ENCODE data around the gene KIZ.
A peak's percentile ranks its signal among the peaks of the same experiment; 100 is the strongest.
"Not testable (repeated sequence)": the region's sequence is repeated elsewhere in the genome, so short reads cannot be mapped to it uniquely, and the experiment has no call there.

The KIZ gene

GRCh38 chr20:21139881-21140566, 14.1 kb downstream of the KIZ start:
- DNase-seq: no peak

GRCh38 chr20:21141825-21142224, 15.9 kb downstream of the KIZ start:
- no peak for DNase-seq

- no peak for DNase-seq
These were observed 17.5 kb downstream of the KIZ start for GRCh38 chr20:21143194-21143890.

GRCh38 chr20:21145424-21145823, 19.5 kb downstream of the KIZ start:
- DNase-seq: no peak

DNA sequence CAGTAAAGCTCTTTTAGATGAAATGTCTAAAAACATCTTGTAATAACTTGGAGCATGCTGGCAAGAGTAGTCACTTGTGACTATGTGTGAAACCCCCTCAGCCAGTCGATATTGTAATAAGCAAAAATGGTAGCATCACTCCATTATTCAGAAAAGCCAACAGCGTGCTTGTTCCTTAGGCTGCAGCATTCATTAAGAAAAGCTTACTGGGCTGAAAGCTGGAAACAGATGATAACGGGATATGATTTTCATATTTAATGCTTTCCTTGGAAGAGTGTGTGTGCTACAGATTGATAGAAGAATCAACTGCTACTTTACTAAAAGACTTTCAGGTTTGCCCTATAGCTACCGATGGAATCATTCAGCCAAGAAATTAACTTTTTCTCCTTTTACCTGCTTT, 20.3 kb downstream of the KIZ start:
- DNase-seq: no peak

- peak; percentile 24 to 27 for DNase-seq
These were observed 21.7 kb downstream of the KIZ start for GRCh38 chr20:21147593-21147992.

GRCh38 chr20:21149344-21149743, 23.5 kb downstream of the KIZ start:
- no peak for DNase-seq

DNA sequence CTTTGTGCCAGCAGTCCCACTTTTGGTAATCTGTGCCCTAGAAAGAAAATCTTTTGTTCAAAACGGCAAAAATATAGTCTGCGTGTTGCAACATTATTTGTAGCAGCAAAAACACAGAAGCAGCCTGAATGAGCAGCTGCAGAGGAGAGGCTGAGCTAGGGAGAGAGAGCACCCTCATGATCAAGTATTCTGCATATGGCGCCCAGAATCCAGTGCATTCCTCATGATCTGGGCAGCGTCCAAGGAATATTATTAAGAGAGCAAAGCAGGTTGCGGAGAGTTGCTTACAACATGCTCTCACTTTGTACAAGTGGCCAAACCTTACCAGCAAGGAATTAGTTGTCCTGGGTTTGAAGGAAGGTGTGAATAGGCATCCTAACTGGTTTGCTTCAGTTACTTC, 25.9 kb downstream of the KIZ start:
- no peak for DNase-seq

GRCh38 chr20:21154692-21155091, 28.8 kb downstream of the KIZ start:
- DNase-seq: no peak

DNA sequence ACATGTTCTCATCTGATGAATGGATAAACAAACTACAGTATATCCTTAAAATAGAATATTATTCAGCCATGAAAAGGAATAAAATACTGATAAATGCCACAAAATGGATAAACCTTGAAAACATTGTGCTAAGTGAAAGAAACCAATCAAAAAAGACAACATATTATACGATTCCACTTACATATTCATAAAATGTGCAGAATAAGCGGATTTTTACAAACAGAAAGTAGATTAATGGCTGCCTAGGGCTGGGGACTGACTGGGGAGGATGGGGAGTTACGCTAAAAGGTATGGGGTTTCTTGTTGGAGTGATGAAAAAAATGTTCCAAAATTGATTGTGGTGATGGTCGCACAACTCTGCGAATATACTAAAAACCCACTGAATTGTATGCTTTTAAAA, 29.4 kb downstream of the KIZ start:
- no peak for DNase-seq

DNA sequence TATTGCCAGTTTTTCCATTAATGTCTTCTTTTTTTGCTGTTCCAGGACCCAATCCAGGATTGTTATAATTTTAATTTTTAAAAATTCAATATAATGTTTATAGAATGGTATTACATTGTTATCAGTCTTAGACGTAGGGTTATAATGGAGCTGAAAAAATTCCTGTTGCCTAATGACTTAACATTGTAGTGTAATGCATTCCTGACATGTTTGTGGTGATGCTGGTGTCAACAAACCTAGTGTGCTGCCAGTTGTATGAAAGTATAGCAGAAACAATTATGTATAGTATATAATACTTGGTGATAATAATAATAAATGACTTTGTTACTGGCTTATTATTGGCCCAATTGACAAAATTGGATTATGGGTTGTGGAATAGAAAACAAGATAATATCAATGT, 30.4 kb downstream of the KIZ start:
- DNase-seq: no peak

- no peak for DNase-seq
These were observed 31.1 kb downstream of the KIZ start for GRCh38 chr20:21157006-21157405.

GRCh38 chr20:21159658-21160380, 33.9 kb downstream of the KIZ start:
- no peak for DNase-seq

DNA sequence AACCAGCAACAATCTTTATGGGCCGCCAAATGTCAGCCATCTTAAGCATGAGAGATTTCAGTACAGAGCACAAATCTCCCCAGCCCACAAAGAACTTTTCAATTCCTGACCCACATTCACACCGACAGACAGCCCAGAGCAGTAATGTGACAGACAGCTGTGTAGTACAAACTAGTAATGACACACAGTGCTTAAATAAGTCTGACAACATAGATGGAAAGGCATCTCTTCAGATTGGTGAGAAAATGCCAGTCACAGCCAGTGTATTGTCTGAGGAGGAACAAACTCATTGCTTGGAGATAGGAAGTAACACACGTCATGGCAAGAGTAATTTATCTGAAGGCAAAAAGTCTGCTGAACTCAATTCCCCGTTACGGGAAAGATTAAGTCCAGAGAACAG, 36.0 kb downstream of the KIZ start:
- DNase-seq: no peak

DNA sequence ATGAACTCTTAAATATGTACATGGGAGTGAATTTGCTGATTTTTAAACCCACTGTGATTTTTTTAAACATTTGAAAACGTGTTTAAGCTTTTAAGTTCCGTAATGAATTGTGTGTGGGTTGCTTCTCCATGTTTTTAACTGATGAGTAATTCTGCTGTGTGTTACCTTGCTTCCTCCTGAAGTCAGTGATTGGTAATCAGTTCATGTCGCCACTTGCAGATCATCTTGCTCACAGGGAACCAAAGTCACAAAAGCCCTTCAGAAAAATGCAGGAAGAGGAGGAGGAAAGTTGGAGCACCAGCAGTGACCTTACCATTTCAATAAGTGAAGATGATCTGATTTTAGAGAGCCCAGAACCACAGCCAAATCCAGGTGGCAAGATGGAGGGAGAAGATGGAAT, 36.7 kb downstream of the KIZ start:
- DNase-seq: no peak

GRCh38 chr20:21166801-21167200, 40.9 kb downstream of the KIZ start:
- peak; percentile 18 to 26 for DNase-seq

DNA sequence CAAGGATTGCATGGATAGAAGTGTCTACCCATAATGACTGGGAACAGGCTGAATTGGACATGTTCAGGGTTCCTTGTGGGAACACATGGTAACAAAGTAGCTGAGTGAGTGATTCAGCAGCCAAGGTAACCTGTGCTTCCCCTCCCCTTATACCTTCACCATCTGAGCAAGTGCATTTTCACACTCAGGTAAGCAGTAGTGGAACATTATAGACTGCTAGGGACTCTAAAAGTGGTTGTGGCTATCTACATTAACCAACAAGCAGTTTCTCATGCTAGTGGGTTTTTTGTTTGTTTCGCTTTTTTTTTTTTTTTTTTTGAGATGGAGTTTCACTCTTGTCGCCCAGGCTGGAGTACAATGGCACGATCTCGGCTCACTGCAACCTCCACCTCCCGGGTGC, 41.4 kb downstream of the KIZ start:
- DNase-seq: no peak

DNA sequence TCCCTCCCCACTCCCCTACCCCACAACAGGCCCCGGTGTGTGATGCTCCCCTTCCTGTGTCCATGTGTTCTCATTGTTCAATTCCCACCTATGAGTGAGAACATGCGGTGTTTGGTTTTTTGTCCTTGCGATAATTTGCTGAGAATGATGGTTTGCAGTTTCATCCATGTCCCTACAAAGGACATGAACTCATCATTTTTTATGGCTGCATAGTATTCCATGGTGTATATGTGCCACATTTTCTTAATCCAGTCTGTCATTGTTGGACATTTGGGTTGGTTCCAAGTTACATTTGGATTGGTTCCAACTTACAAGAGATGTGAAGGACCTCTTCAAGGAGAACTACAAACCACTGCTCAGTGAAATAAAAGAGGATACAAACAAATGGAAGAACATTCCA, 42.2 kb downstream of the KIZ start:
- not testable (repeated sequence) for DNase-seq

DNA sequence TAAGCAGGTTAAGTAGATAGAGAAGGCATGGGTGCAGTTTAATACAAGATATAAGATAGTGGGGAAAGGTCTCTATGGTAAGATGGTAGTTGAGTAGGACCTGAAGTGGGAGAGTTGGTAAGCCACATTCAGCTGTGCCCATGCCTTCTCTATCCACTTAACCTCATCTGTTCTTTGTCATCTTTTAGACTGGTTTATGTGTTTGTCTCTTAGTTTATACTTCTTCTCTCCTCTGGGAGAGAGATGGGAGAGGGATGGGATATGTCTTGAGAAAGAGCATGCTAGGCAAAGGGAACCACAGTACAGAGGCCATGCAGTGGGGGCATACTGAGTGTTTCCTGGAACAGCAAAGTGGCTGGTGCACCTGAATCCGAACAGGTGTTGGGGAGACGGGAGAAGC, 46.7 kb downstream of the KIZ start:
- no peak for DNase-seq

- no peak for DNase-seq
These were observed 47.6 kb downstream of the KIZ start for GRCh38 chr20:21173485-21173884.

- no peak for DNase-seq
These were observed 48.8 kb downstream of the KIZ start for GRCh38 chr20:21174516-21175239.

DNA sequence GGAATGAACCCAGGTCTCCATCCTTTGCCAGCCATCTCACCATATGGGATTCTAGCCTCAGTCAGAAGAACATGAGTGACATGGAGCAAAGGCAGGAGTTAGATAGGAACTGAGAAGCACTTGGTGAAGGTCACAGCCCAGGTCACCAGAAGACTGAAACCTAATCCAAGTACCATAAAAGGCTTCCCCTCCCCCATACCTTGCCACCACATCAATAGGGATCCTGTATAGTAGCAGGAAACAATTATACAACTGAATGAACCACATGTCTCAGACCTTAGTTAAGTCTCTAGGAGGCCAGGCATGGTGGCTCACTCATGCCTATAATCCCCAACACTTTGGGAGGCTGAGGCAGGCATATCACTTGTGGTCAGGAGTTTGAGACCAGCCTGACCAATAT, 49.6 kb downstream of the KIZ start:
- no peak for DNase-seq

GRCh38 chr20:21177767-21178166, 51.9 kb downstream of the KIZ start:
- no peak for DNase-seq

GRCh38 chr20:21179757-21180156, 53.9 kb downstream of the KIZ start:
- no peak for DNase-seq

Measured in AML-193 (cell line).